ENCODE results near the gene EXOG.

Gene EXOG

DNA sequence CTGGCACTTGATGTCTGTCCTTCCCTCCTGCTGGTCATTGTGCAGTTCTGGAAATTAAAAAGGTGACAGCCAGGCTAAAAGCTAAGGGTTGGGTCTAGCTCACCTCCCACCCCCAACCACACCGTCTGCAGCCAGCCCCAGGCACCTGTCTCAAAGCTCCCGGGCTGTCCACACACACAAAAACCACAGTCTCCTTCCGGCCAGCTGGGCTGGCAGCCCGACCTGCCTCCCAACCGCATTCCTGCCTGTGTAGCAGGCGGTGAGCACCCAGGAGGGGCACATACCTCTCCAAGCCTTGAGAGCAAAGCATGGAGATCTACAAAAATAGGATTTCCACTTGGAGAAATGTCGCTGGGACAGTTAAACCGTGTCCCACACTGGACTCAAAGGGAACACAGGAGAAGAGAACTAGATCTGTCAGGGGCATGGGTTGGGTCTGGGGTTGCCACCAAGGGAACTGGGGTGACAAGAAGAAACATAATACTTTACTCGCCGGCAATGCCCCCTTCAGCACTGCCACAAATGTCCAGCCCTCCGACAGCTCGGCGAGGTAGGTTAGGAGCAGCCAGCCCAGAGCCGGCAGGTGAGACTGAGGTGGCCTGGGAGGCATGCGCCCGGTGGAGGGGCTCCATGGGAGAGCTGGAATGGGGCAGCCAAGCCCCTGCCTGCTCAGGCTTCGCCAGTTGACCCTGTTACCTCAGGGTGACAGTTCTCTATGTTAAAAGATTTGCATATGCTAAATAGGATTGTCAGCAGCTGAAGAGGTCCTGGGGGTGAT, 52.2 kb downstream of the EXOG start:
- no peak for DNase-seq

DNA sequence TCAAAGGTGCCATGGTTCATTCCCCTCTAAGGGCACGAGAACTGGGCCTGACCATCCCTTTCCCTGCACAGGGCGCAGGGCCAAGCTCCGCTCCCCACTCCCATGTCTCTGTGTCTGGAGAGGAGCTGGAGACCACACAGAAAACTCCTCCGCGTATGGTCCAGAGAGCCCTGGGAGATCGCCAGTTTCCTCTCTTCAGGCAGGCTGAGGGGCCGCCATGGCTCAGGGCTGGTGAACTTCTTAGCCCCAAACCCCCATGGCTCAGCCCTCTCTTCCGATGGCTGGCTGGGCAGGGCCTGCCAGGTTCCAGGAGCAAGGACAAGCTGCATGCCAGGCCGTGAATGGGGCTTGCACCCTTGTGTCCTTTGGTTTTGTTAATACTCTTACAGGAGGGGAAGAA, 52.9 kb downstream of the EXOG start:
- DNase-seq = no peak

DNA sequence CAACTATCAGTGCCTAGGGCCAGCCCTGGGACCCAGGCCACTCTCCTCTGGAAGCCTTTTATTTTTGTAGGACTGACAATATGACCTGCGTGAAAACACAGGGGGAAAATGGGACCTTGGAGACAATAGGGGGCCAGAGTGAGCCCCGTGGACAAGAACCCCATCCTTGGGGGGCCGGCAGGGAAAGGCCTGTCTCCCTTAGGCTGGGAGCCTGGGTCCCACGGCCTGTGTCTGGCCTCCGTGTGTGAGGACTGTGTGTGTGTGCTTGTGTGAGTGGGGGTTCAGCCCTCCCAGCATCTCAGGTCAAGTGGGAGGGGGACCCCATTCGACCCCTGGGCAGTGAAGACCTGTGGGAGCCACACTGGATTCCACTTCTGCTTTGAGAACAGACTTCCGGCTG, 53.3 kb downstream of the EXOG start:
- DNase-seq = no peak

DNA sequence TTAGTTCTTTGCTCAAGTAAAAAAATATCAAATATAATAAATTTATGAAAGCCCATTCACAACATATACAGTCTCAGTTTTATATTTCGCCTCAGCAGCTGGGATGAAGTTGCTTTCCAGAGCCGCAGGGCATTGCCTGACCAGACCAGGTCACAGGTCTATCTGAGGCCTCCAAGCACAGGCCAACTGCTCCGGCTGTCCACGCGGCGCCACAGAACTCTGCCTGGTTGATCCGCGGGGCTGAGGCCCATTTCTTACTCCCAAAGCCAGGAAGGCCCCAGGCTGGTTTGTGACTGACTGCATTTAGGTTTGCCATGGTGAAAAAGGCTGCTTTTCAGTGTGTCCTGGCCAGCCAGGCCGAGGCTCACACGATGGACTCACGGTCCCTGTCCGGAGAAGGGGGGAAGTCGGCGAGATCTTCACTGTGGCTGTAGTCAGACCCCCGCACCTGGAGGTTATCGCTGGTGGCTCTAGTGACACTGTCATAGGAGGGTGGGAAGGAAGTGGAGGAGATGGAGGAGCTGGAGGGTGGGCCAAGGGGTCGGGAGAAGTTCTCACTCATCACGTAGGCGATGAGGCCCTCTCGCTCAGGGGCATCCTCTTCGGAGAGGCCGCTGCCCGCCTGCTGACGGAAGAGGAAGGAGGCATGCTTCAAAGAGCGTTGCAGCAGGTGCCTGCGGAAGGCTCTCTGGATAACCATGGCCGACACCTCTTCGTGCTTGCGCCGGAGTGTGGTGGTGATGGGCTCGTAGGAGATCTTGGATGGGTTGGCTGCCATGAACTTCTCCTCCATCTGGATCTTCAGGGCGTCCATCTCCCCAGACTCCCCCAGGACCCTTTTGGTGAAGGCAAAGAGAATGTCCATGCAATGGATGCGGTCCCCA, 54.1 kb downstream of the EXOG start:
- DNase-seq = no peak

DNA sequence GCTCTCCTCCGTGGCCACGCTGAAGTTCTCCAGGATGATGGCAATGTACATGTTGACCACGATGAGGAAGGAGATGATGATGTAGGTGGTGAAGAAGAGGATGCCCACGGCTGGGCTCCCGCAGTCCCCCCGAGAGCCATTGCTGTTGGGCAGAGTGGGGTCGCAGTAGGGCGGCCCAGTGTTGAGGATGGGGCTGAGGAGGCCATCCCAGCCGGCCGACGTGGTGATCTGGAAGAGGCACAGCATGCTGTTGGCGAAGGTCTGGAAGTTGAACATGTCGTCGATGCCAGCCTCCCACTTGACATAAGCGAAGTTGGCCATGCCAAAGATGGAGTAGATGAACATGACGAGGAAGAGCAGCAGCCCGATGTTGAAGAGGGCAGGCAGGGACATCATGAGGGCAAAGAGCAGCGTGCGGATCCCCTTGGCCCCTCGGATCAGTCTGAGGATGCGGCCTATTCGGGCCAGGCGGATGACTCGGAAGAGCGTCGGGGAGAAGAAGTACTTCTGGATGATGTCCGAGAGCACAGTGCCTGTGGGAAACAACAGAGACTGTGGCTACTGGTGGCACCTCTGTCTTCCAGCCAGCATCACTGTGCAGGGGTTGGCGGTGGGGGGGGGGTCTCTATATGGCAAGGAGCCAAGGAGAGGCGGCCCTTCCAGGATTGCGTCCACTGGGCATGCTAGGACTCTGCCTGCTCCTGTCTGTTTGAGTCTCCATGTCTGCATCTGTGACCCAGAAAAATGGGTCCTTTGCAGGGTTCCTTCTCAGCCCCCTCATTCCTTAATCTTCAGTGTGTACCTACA, 55.1 kb downstream of the EXOG start:
- DNase-seq = no peak

DNA sequence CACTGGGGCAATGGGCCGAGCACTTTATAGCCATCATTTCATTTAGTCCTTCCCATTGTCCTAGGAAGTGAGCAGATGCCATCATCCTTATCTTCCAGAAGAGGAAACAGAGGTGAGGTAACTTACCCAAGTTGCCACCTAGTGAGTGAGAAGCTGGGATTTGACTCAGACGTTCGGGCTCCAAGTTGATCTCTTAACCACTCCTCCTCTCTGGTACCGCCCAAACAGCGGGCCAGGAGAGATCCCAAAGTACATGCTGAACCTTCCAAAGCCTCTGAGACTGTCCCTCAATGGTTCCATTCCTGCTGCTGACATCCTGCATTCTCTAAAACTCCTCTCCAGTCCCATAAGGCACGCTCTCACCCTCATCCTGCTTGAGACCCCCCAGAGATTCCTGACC, 56.2 kb downstream of the EXOG start:
- DNase-seq = no peak

DNA sequence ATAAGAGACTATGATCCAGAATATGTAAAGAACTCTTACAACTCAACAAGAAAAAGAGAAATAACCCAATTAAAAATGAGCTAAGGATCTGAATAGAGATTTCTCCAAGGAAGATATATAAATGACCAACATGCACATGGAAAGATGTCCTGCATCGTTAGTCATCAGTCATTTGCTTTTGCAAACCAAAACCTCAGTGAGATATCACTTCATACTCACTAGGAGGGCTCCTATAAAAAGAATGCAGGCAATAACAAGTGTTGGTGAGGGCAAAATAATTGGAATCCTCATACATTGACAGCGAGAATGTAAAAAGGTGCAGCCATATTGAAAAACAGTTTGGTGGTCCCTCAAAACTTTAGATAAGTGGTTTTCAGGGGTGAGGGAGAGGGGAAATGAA, 56.9 kb downstream of the EXOG start:
- DNase-seq = no peak

DNA sequence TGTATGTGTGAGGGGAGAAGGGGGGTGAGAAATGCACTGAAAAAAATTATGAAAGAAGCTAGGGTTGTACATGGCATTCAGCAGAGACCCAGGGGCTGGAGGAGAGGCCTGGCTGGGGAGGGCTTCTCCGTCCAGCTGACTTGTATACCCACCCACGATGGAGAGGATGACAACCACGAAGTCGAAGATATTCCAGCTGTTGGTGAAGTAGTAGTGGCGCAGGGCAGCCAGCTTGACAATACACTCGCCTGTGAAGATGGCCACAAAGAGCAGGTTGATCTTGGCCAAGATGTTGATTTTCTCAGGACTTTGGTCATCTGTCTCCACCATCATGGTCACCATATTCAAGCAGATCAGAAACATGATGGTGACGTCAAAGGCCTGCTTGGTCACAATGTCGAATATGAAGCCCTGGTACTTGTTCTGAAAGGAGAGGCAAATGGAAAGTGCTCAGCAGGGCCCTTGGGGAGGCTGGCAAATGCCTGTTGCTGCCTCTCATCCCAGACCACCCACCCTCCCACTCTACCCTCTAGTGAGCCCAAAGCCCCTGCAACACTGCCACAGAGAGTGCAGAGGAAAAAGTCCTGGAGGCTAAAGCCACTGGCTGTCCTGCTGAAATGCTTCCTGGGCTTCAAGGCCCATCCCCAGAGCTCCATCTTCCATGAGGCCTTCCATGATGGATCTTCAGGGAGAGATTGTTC, 58.1 kb downstream of the EXOG start:
- DNase-seq = no peak

DNA sequence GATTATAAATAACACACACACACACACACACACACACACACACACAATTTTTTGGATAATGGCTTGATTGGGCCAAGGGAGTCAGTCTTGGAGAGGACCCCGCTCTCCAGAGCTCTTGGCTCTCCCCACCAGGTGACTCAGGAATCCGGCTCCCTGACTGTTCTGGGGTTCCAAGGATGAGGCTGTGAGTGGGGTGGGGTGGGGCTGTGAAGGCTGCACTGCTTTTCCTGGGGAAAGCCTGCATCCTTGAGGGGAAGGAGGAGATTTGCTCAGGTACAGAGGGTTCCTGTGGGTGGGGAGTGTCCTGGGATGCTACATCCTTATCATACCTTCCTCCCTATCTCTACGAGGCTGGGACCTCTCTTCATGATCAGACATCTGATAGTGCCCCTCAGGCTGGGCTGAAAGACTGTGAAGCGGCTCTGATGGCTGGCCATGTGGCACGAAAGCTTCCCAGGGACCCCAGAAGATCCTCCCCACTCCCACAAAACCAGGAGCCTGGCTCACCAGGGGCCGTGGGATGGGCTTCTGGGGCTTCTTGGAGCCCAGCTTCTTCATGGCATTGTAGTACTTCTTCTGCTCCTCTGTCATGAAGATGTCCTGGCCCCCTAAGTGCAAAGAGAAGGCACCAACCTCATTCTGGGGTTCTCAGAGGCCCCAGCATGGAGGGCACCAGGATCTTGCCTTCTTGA, 59.2 kb downstream of the EXOG start:
- no peak for DNase-seq

DNA sequence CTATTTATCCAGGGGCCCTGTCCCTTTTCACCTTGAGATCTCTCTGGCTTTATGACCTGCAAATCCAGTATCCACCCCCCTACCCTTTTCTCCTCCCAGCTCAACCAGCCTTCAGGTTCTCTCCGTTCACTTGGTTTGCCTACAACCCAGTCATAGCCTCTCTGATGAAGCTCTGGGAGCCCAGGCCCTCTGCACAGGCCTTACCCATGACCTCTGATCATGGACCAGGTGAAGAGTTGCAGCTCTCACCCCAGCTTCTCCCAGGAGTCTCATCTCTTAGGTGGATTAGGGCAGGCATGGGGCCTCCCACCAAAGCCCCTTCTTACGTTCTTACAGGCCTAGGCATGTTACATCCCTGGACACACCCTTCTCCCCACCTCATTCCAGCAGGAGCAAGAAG, 59.8 kb downstream of the EXOG start:
- no peak for DNase-seq

DNA sequence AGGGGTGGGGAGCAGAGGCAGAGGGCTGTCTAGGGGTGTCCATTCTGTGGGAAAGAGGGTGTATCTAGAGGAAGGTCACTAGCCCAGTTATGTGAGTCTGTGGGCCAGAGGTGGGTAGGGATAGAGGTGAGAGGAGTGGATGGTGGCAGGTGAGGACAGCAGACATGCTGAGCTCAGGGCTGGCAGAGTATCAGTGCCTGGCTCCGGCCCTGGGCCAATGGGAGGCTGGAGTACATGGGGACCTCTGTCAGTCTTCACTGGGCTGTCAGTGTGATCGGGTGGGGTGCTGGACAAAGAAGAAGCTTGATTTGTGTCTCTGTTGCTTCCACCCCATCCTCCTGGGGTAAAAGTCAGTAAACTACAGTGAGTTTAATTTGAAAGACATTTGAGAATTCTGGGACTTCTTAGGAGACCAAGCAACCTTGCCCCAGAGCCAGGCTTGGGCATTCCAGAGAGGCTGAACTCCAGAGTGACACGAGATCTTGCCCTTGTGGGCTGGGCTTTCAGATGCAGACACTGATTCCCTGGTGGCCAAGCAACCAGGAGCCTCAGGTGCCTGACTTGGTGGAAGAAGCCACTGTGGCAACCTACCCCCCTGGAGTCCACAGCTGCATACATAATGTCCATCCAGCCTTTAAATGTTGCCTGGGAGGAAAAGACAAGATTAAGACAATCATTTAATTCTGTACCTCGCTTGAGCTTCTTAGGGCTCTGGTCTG, 60.7 kb downstream of the EXOG start:
- no peak for DNase-seq

DNA sequence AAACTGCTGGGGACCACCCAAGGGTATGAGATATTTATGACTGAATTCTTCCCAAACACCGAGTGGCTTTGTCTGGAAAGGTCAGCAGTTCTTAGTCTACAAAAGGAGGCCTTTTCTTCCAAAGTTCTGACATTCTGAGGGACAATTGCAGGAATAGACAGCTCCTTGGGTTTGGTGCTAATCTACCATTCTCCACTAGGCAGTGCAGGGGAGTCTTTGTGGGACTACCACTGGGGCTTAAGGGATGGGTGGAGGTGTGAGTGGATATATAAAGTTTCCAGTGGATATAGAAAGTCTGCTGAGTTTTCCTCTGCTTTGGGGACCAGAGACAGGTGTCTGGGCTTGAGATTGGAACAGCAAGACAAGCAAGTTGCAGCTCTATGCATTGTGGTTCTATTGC, 62.7 kb downstream of the EXOG start:
- DNase-seq = no peak

DNA sequence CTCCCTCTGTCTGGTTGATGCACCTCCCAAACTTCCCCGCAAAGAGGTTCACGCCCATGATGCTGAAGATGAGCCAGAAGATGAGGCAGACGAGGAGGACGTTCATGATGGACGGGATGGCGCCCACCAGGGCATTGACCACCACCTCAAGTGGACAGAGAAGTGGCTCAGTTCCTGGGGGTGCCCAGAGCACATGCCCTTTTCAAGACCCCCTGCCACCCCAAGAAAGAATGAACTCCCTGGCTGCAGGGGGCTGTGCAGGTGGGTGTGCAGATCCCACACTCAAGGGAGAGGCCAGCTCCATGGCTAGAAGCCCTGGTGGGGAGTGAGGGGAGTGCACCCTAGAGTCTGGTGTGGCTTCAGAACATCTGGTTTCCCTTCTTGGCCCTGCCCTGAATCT, 64.1 kb downstream of the EXOG start:
- no peak for DNase-seq

DNA sequence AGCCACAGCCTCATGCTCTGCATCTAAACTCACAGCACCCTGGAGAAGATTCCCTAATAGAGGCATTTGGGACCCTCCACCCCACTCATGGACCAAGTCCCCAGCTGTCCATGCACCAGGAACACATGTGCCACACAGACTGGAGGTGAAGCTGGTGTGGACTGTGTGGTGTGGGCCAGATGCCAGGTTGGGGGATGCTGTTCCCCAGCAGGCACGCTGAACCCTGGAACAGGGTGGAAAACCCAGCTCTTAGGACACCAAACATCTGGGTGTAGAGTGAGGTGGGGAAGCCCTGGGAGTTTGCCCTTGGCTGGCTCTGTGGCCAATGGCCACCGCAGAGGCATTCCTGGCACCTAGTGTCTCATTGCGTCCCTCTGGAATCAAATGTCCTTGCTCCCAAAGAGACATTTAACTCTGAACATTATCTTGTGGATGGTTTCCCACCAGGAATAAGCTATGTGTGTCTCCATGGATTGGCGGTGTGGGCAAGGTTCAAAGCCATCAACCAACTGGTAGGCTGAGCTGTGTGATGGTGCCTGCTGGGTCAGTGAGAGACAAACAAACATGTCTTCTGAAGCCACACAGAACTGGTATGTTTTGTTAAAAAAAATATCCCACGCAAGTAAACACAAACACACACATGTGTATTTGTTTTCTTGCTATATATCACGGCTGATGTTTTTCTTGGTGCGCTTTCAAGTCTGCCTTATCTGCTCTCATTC, 65.0 kb downstream of the EXOG start:
- DNase-seq = no peak

DNA sequence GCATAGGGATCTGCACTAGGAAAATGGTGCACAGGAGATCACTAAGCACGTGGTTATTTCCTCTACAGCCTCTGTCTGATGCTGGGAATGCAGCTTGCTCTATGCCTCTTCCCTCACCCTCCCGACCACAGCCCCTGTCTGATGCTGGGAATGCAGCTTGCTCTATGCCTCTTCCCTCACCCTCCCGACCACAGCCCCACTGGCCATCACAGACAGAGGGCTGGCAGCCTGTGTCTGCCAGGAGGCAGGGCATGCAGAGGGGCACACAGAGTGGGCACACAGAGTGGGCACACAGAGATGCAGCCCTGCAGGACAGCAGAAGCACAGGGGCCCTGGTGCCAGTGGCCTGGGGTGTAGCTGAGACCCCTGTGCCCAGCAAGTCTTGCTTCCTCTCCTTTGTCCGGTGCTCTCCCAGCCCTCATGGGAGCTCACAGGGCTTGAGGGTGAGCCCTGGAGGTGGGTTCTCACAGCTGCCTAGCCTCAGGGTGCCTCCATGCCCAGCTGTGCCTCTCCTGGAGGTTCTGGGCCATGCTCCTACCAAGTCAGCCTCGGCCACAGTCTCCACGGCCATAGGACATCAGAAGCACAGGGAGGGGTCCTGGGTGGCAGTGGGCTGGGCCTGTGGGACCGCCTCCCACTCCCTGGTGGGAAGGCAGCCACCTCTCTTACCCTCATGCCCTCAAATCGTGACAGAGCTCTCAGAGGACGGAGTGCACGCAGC, 65.8 kb downstream of the EXOG start:
- no peak for DNase-seq

DNA sequence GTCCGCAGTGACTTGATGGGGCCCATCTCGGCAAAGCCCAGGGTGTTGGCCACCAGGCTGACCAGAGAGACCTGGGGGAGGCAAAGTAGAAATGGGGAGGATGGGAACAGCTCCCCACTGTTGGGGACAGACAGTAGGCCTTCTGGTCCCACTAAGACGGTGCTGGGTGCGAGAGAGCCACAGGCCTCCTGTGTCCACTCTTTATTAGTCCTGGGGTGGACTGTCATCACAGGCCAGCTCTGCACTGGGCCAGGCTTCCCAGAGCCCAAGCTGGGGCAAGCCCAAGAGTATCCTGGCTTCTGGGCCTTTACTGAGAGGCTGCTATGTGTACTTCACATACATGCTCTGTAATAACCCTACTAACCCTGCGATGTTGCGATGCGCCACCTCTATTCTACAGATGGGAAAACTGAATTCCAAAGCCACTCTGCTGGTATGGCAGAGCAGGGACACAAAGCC, 66.4 kb downstream of the EXOG start:
- no peak for DNase-seq

DNA sequence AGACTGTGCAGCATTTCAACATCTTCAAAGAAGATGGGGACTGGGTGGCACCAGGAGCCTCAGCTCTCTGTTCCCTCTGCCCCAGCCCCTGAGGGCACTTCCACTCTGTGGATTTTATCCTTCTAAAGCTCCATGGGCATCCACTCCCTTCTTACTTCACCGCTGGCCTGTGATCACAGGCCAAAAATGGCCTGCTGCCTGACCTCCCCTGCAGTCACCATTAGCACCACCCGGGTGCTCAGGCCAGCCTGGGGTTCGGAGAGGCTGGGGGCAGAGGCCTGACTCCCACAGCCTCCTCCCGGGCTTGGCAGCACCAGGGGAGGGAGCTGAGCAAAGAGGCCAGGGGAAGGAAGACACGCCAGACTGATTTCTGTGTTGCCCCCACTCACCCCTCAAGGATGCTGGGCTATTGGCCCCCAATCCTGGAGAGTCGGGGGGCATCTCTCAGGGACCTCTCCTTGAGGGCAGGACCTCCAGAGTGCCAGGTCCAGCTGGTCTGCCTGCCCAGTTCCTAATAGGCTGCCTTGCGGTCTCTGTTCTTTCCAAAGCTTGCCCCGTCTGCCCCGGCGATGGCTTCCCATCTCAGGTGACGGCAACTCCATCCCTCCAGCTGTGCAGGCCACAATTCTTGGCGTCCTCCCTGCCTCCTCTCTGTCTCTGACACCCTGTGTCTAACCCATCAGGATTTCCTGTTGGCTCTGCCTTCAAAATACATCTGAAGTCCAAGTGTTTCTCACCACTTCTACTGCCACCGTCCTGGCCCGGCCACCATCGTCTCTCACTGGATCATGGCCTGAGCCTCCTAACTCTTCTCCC, 67.1 kb downstream of the EXOG start:
- no peak for DNase-seq

DNA sequence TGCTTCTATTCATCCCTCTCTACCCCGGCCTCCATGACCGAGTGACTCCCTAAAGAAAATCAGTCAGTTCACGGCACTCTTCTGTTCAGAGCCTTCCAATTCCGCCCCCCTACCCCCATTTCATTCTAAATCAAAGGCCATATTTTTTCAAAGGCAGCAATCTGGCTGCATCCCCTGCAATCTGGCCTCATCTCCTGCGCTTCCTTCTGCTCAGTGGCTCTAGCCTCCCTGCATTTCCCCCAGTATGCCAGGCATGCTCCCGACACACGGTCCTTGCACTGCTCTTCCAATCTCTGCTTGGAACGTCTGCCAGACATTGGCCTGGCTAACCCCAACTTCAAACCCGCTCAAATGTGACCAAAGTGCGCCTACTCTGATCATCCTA, 67.7 kb downstream of the EXOG start:
- no peak for DNase-seq
